ENCODE results near the gene ZNF880.

ZNF880 gene

GRCh38 chr19:52410276-52410675, 40.6 kb downstream of the ZNF880 start:
- H3K27me3 ChIP-seq (ENCODE audit: insufficient read depth, poor library complexity, severe bottlenecking): no peaks in the 10 kb centered on the region
- no peak overlapping the region for H3K4me3 ChIP-seq (replicated peaks; ENCODE audit: insufficient read depth, low read length)
- no peak overlapping the region for H3K27ac ChIP-seq (replicated peaks)
- DNase-seq (ENCODE audit: low read depth in 1 of 2, low spot score in 1 of 2): no peak
- TF ChIP-seq SPI1 (IDR thresholded peaks at IDR 0.05; ENCODE audit: borderline replicate concordance, low read depth) (no peak), GABPA (IDR thresholded peaks at IDR 0.05; ENCODE audit: low read depth) (no peak), CTCF (IDR thresholded peaks at IDR 0.05; ENCODE audit: insufficient read depth, low read length) (no peak), POLR2AphosphoS5 (IDR thresholded peaks at IDR 0.05; ENCODE audit: low read depth) (no peak), REST (IDR thresholded peaks at IDR 0.05; ENCODE audit: insufficient replicate concordance, low read depth) (no peak)

- no peak overlapping the region for H3K4me3 ChIP-seq (replicated peaks; ENCODE audit: insufficient read depth, low read length)
- DNase-seq (ENCODE audit: low read depth in 1 of 2, low spot score in 1 of 2): no peak
- no peak for TF ChIP-seq REST (IDR thresholded peaks at IDR 0.05; ENCODE audit: insufficient replicate concordance, low read depth)
- no peak for TF ChIP-seq SPI1 (IDR thresholded peaks at IDR 0.05; ENCODE audit: borderline replicate concordance, low read depth)
- H3K27me3 ChIP-seq (ENCODE audit: insufficient read depth, poor library complexity, severe bottlenecking): no peaks in the 10 kb centered on the region
- H3K27ac ChIP-seq (replicated peaks): no peak overlapping the region
These were observed 46.0 kb downstream of the ZNF880 start for GRCh38 chr19:52415711-52416110.

GRCh38 chr19:52428937-52429336, 59.2 kb downstream of the ZNF880 start, which contains the start of gene ZNF534:
Gene ZNF534, plus strand, starts transcription at chr19:52429148. Its CDS starts 2,327 bp downstream, at chr19:52431475.
- TF ChIP-seq GABPA (IDR thresholded peaks at IDR 0.05; ENCODE audit: low read depth) (no peak), SPI1 (IDR thresholded peaks at IDR 0.05; ENCODE audit: borderline replicate concordance, low read depth) (no peak), POLR2AphosphoS5 (IDR thresholded peaks at IDR 0.05; ENCODE audit: low read depth) (no peak), CTCF (IDR thresholded peaks at IDR 0.05; ENCODE audit: insufficient read depth, low read length) (no peak), REST (IDR thresholded peaks at IDR 0.05; ENCODE audit: insufficient replicate concordance, low read depth) (no peak)

More at GRCh38 chr19:52428937-52429336, 59.2 kb downstream of the ZNF880 start, which contains the start of gene ZNF534:
- Histone ChIP-seq H3K27ac (replicated peaks) (no peak within 1 kb of the TSS), H3K27me3 (ENCODE audit: insufficient read depth, poor library complexity, severe bottlenecking) (no peaks in the 10 kb centered on the region), H3K4me3 (replicated peaks; ENCODE audit: insufficient read depth, low read length) (no peak within 1 kb of the TSS)
- no peak for DNase-seq (ENCODE audit: low read depth in 1 of 2, low spot score in 1 of 2)

All from HL-60 (cell line).